ENCODE results near the gene CTAG1B. TPM values are rescaled to one million over a fixed set of nuclear protein-coding genes. Genes with fewer than 3 reads are reported as not detected.
"Not testable (repeated sequence)": the region's sequence is repeated elsewhere in the genome, so short reads cannot be mapped to it uniquely, and the experiment has no call there.

The CTAG1B gene
- total RNA-seq, 2 experiments from 2014 or later, result not detected

DNA sequence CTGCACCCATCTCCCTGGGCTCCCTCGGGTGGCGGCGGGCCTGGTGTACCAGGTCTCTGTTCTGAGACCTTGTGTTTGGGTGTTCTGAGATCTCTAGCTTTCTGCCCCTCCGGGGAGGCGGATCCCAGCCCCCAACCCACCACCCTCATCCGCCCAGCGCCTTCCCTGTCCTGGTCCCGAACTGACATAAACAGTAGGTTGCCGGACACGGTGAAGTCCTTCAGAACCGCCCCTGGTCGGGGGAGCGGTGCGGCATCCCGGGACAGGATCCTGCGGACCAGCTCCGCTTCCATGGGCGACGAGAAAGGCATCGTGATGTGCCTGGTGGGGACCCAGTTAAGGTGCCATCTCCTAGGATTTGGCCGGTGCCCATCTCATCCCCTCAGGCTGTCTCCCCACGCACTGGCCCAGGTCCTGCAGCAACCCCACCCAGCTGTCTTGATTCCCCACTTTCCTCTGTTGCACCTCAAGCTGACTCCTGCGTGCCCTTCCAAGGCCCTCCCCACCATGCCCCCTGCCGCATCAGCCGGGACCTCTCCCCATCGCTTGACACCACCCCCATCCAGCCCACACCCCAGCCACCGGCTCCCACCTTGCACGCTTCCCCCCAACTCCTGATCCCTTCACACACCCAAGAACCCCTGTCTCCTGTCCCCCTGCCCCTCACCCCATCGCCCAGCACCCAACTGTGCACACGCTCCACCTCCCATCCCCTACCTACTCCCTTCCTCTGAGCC lies 33.4 kb upstream of the CTAG1B start:
- Mint-ChIP-seq H3K36me3 (ENCODE audit: low read depth) (no peaks in the 10 kb centered on the region), H3K27me3 (no peaks in the 10 kb centered on the region), H3K27ac (no peak overlapping the region), H3K4me1 (no peaks in the 10 kb centered on the region), H3K9me3 (ENCODE audit: low read depth) (no peaks in the 10 kb centered on the region), H3K4me3 (no peak overlapping the region)
- POLR2A ChIA-PET, result no interaction called here
- no peak for DNase-seq
- CTCF ChIA-PET, result no interaction called here
- no peak for ATAC-seq
- intact Hi-C loops (cut with DNase I, micrococcal nuclease), result no loop called here

DNA sequence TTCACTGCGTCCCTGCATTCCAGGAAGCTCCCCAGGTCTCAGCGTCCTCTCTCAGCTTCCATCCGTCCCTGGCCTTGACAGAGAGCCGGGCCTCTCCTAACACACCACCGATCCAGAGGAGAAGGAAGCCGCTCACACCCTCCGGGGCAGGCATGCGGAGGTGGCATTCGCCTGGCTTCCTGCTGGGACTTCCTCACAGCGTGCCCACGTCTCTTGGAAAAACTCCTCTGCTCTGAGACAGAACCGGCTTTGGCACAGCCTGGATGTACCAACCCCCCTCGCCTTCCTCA lies 31.1 kb upstream of the CTAG1B start:
- DNase-seq (no peak), ATAC-seq (no peak)
- CTCF ChIA-PET, result no interaction called here
- POLR2A ChIA-PET, result no interaction called here
- intact Hi-C loops (cut with DNase I, micrococcal nuclease), result no loop called here
- Mint-ChIP-seq H3K27me3 (no peaks in the 10 kb centered on the region), H3K27ac (no peak overlapping the region), H3K36me3 (ENCODE audit: low read depth) (no peaks in the 10 kb centered on the region), H3K9me3 (ENCODE audit: low read depth) (no peaks in the 10 kb centered on the region), H3K4me1 (no peaks in the 10 kb centered on the region), H3K4me3 (no peak overlapping the region)

DNA sequence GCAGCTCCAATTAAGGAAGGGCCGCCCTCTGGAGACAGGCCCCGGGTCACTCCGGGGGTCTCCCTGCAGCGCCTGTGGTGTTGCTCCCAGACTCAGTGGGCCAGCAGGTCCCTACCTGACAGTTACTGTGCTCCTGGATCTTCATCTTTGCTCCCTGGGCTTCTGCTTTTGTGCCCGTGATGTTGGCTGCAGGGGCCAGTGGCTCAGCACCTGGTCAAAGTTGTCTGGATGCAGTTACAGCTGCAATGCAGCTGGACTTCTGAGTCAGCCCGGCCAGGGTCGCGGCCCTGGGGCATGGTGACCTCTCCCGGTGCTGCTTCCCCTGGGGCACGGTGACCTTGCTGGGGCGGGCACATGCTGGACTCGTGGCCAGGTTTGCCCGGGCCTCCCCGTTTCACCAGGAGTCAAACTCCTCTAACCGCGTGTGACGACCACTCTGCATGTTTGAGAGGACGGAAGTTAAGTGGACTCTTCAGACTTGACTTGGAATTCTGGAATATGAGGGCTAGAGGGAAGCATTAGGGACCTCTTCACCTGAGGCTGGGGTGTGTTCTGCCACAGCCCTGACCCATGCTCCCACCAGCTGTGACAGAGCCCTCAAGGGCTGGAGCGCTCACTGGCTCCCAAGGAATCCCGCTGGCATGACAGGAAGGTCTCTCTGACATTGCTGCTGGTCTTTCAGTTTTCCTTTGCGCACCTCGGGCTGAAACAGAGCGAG lies 30.6 kb upstream of the CTAG1B start:
- Mint-ChIP-seq H3K4me1 (no peaks in the 10 kb centered on the region), H3K27ac (no peak overlapping the region), H3K9me3 (ENCODE audit: low read depth) (no peaks in the 10 kb centered on the region), H3K27me3 (no peaks in the 10 kb centered on the region), H3K4me3 (no peak overlapping the region), H3K36me3 (ENCODE audit: low read depth) (no peaks in the 10 kb centered on the region)
- DNase-seq, result no peak
- ATAC-seq, result no peak
- intact Hi-C loops (cut with DNase I, micrococcal nuclease), result no loop called here
- ChIA-PET POLR2A (no interaction called here), CTCF (no interaction called here)

DNA sequence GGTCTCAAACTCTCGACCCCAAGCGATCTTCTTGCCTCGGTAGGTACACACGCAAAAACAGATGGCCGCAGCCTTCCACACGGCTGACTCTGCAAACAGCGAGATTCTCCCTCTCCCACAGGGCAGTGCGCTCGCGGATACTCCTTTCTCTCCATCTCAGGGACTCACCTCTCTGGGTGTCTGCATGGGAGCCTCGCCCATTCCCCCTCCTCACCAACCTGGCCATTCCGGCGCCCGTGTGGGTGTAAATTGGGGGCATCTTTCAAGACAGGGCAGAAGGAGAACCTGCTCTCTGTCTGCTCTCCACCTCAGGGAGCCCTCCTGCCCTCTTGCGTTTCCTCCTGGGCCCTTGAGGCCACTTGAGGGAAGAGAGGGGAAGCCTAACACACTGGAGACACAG lies 29.8 kb upstream of the CTAG1B start:
- Mint-ChIP-seq H3K27me3 (no peaks in the 10 kb centered on the region), H3K4me3 (no peak overlapping the region), H3K36me3 (ENCODE audit: low read depth) (no peaks in the 10 kb centered on the region), H3K27ac (no peak overlapping the region), H3K4me1 (no peaks in the 10 kb centered on the region), H3K9me3 (ENCODE audit: low read depth) (no peaks in the 10 kb centered on the region)
- intact Hi-C loops (cut with DNase I, micrococcal nuclease), result no loop called here
- POLR2A ChIA-PET, result no interaction called here
- no peak for ATAC-seq
- no peak for DNase-seq
- CTCF ChIA-PET, result no interaction called here

- POLR2A ChIA-PET; intact Hi-C loops (cut with DNase I, micrococcal nuclease); H3K36me3 Mint-ChIP-seq (ENCODE audit: low read depth); H3K9me3 Mint-ChIP-seq (ENCODE audit: low read depth); H3K27me3 Mint-ChIP-seq; DNase-seq; H3K4me3 Mint-ChIP-seq; CTCF ChIA-PET; H3K27ac Mint-ChIP-seq; H3K4me1 Mint-ChIP-seq: not testable (repeated sequence)
- ATAC-seq, result peak; percentile 88
Measured at GRCh38 chrX:154645745-154646378, 26.8 kb upstream of the CTAG1B start.

DNA sequence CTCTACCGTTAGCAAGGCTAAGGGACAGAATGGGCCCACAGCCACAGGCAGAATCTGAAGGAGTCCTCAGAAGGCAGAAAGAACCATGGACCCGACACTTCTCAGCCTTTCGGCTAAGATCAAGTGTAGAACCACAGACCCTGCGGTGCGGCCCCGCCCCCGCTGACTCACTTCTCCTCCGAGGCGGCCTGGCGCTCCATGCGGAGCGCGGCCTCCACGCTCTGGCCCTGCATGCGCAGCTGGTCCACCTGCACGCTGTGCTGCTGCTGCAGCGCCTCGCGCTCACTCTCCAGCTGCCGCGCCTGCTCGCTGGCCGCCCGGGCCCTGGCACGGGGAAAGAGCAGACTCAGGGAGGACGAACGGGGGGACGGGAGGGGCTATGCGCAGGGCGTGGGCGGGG lies 24.6 kb upstream of the CTAG1B start:
- POLR2A ChIA-PET; H3K27ac Mint-ChIP-seq; H3K9me3 Mint-ChIP-seq (ENCODE audit: low read depth); DNase-seq; H3K36me3 Mint-ChIP-seq (ENCODE audit: low read depth); ATAC-seq; H3K4me3 Mint-ChIP-seq; intact Hi-C loops (cut with DNase I, micrococcal nuclease); H3K27me3 Mint-ChIP-seq; CTCF ChIA-PET; H3K4me1 Mint-ChIP-seq: not testable (repeated sequence)

DNA sequence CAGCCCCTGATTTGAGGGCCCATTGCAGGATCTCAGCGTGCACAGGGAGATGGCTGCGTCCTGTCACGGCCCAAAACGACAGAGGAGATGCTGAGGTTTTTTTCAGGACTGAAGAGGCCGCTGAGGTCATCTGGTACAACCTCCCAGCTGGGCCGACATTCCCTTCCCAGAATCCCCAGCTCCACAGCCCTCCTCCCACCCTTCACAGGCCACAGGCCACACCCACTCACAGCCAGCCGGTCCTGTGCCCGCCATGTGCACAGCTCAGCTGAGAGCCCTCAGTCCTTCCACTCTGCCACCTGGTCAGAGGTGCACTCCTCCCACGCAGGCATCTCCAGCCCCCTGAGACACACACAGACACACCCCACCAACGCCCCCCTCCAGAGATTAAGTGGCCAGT lies 22.7 kb upstream of the CTAG1B start:
- H3K4me3 Mint-ChIP-seq; H3K4me1 Mint-ChIP-seq; H3K27me3 Mint-ChIP-seq; CTCF ChIA-PET; H3K36me3 Mint-ChIP-seq (ENCODE audit: low read depth); ATAC-seq; DNase-seq; POLR2A ChIA-PET; intact Hi-C loops (cut with DNase I, micrococcal nuclease); H3K27ac Mint-ChIP-seq; H3K9me3 Mint-ChIP-seq (ENCODE audit: low read depth): not testable (repeated sequence)

GRCh38 chrX:154633661-154634060 lies 14.6 kb upstream of the CTAG1B start:
- POLR2A ChIA-PET; H3K36me3 Mint-ChIP-seq (ENCODE audit: low read depth); DNase-seq; H3K27ac Mint-ChIP-seq; H3K27me3 Mint-ChIP-seq; ATAC-seq; H3K9me3 Mint-ChIP-seq (ENCODE audit: low read depth); H3K4me1 Mint-ChIP-seq; intact Hi-C loops (cut with DNase I, micrococcal nuclease); H3K4me3 Mint-ChIP-seq; CTCF ChIA-PET: not testable (repeated sequence)

DNA sequence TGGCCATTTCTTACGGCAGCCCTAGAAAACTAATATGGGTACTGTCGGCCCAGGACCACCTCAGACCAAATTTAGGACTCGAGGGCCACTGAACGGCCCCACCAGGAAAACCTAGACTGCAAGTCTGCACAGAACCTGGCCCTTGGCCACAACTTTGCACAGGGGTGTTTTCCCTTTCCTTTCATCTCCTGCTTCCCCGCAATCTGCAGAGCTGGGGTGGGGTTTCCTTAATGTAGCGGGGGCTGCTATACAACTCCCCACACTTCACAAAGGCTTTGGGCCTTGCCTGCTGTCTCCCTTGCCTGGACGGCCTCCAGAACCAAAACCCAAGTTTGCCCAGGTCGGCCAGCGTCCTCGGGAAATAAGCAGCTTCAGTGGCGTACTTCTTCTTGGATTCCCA lies 11.9 kb upstream of the CTAG1B start:
- CTCF ChIA-PET, result not testable (repeated sequence)

GRCh38 chrX:154628960-154629359 lies 9.9 kb upstream of the CTAG1B start:
- POLR2A ChIA-PET; H3K4me1 Mint-ChIP-seq; H3K4me3 Mint-ChIP-seq; H3K9me3 Mint-ChIP-seq (ENCODE audit: low read depth); intact Hi-C loops (cut with DNase I, micrococcal nuclease); H3K36me3 Mint-ChIP-seq (ENCODE audit: low read depth); CTCF ChIA-PET; H3K27me3 Mint-ChIP-seq; H3K27ac Mint-ChIP-seq; DNase-seq: not testable (repeated sequence)
- peak; percentile 66 for ATAC-seq

More for the DNA sequence above, 11.9 kb upstream of the CTAG1B start:
- DNase-seq; ATAC-seq; H3K4me3 Mint-ChIP-seq; H3K4me1 Mint-ChIP-seq; POLR2A ChIA-PET; H3K27me3 Mint-ChIP-seq; H3K9me3 Mint-ChIP-seq (ENCODE audit: low read depth); intact Hi-C loops (cut with DNase I, micrococcal nuclease); H3K27ac Mint-ChIP-seq; H3K36me3 Mint-ChIP-seq (ENCODE audit: low read depth): not testable (repeated sequence)

DNA sequence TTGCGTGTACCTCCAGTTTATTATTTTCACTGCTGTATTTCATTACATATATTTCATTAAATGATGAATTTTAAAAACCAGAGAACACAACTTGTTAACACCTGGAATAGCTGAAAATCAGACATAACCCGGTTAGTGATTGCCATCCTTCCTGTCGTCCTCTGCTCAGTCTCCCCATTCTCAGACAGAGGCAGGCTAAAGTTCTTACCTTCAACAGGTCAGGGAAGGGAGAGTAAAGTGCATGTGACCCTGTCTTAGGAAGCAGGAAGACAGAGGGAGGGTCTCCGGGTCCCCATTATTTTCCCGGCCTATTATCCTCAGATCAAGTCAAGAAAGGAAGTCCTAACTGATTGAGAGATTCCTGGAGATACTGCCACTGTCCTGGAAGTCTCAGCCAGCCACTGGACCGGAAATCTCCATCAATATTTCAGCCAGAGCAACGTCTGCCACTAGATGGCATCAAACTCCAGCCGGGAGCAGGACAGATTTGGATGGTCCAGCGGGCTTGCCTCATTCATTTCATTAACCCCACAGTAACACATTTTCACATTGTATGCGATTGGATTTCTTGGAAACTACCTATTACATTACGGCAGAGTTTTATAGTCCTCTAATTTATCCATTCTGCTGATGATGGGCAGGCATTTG lies 1.8 kb upstream of the CTAG1B start:
- ATAC-seq, result peak; percentile 47
- H3K27me3 Mint-ChIP-seq; CTCF ChIA-PET; intact Hi-C loops (cut with DNase I, micrococcal nuclease); POLR2A ChIA-PET; H3K4me3 Mint-ChIP-seq; H3K9me3 Mint-ChIP-seq (ENCODE audit: low read depth); H3K36me3 Mint-ChIP-seq (ENCODE audit: low read depth); H3K4me1 Mint-ChIP-seq; H3K27ac Mint-ChIP-seq; DNase-seq: not testable (repeated sequence)

DNA sequence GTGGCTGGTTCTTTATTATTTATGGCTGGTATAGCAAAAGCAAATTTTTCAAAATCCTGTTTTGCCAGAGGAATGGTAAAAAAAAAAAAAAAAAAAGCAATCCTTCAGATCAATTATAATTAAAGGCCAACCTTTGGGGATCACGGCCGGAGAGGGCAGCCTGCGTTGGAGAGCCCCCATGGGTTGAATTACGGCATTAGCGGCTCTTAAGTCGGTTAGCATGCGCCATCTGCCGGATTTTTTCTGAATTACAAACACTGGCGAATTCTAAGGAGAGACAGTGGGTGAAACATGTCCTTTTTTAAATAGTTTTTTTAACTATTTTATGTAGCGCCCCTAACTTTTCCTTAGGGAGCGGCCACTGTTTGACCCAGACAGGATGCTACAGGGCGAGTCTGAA lies 5.5 kb downstream of the CTAG1B start:
- CTCF ChIA-PET; DNase-seq; H3K36me3 Mint-ChIP-seq (ENCODE audit: low read depth); H3K27me3 Mint-ChIP-seq; intact Hi-C loops (cut with DNase I, micrococcal nuclease); ATAC-seq; H3K4me1 Mint-ChIP-seq; H3K9me3 Mint-ChIP-seq (ENCODE audit: low read depth); POLR2A ChIA-PET; H3K4me3 Mint-ChIP-seq; H3K27ac Mint-ChIP-seq: not testable (repeated sequence)
